Measurements from ENCODE around the gene CDK5R1. TPM values are rescaled to one million over a fixed set of nuclear protein-coding genes. Genes with fewer than 3 reads are reported as not detected.

Gene CDK5R1
- total and polyA plus RNA-seq, 2 donors (not counting 3 experiments of a cell fraction or from before 2014, with no cell fraction given): 1.6 to 3.9 TPM

GRCh38 chr17:32520737-32521404 is 34.1 kb downstream of the CDK5R1 start:
- H2AFZ ChIP-seq (ENCODE audit: low read depth, low read length): peak overlapping the region; percentile 3
- no peaks in the 10 kb centered on the region for H3K9me3 ChIP-seq (replicated peaks; ENCODE audit: control insufficient read depth, insufficient read depth, low read length)
- no peaks in the 10 kb centered on the region for H3K9me1 ChIP-seq (replicated peaks; ENCODE audit: control insufficient read depth, extremely low read depth, insufficient read depth, low read length)
- intact Hi-C loops (cut with micrococcal nuclease): loop anchor here (1.0 kb wide), 2 partner anchors 15 to 30 kb away; no protein-coding TSS in a partner anchor
- no peaks in the 10 kb centered on the region for H3K36me3 ChIP-seq (ENCODE audit: control insufficient read depth in 2 of 2, extremely low read depth in 1 of 2, insufficient read depth in 2 of 2, low read length in 2 of 2)
- dilution Hi-C loops (cut with MboI; ENCODE audit: extremely low pct_ligation_motif_present, low sequenced_read_pairs): no loop called here
- H3K27ac ChIP-seq (ENCODE audit: insufficient read depth, low read depth, low read length): peak overlapping the region; percentile 66
- CTCF ChIA-PET: interaction anchor here (0.6 kb wide), 2 partner anchors 92 to 347 kb away, joined by 3 read pairs; no protein-coding TSS in a partner anchor
- no peak overlapping the region for H3K9ac ChIP-seq (replicated peaks; ENCODE audit: extremely low read depth, insufficient read depth, low read length)
- FAIRE-seq (peak; percentile 8), DNase-seq (ENCODE audit: low read depth, low spot score) (no peak)
- BruUV-seq (replicated peaks): TSS peak; percentile 71
- POLR2A ChIA-PET: no interaction called here
- H3K4me2 ChIP-seq (ENCODE audit: insufficient read depth, low read length): peak overlapping the region; percentile 56
- no peaks in the 10 kb centered on the region for H4K20me1 ChIP-seq (replicated peaks; ENCODE audit: control insufficient read depth, extremely low read depth, insufficient read depth, low read length)
- peaks cover 19% of the 10 kb centered on the region for H3K4me1 ChIP-seq (ENCODE audit: control insufficient read depth, extremely low read depth, insufficient read depth, low read length)
- H3K79me2 ChIP-seq (ENCODE audit: control insufficient read depth, insufficient read depth, low read length): no peaks in the 10 kb centered on the region
- no peaks in the 10 kb centered on the region for H3K27me3 ChIP-seq (ENCODE audit: control insufficient read depth in 2 of 2, insufficient read depth in 2 of 2, low read length in 2 of 2)
- no peak overlapping the region for H3K4me3 ChIP-seq (replicated peaks in 1 of 3; ENCODE audit: insufficient read depth in 1 of 3, low read depth in 1 of 3, low read length in 3 of 3)
- TF ChIP-seq FOS (IDR thresholded peaks at IDR 0.05; ENCODE audit: borderline replicate concordance, insufficient read depth, low read length): no peak

GRCh38 chr17:32523017-32523680 is 36.4 kb downstream of the CDK5R1 start:
- ChIA-PET CTCF (no interaction called here), POLR2A (interaction anchor here (0.5 kb wide), 1 partner anchor 13 kb away, joined by 5 read pairs; no protein-coding TSS in a partner anchor)
- peaks cover 19% of the 10 kb centered on the region for H3K4me1 ChIP-seq (ENCODE audit: control insufficient read depth, extremely low read depth, insufficient read depth, low read length)
- H3K9me3 ChIP-seq (replicated peaks; ENCODE audit: control insufficient read depth, insufficient read depth, low read length): no peaks in the 10 kb centered on the region
- dilution Hi-C loops (cut with MboI; ENCODE audit: extremely low pct_ligation_motif_present, low sequenced_read_pairs) (no loop called here), intact Hi-C loops (cut with micrococcal nuclease) (no loop called here)
- H3K9me1 ChIP-seq (replicated peaks; ENCODE audit: control insufficient read depth, extremely low read depth, insufficient read depth, low read length): no peaks in the 10 kb centered on the region
- H3K27ac ChIP-seq (ENCODE audit: insufficient read depth, low read depth, low read length): no peak overlapping the region
- TF ChIP-seq MYC (IDR thresholded peaks at IDR 0.05; ENCODE audit: low read depth, low read length): no peak
- no peak for TF ChIP-seq FOS (IDR thresholded peaks at IDR 0.05; ENCODE audit: borderline replicate concordance, insufficient read depth, low read length)
- no peaks in the 10 kb centered on the region for H4K20me1 ChIP-seq (replicated peaks; ENCODE audit: control insufficient read depth, extremely low read depth, insufficient read depth, low read length)
- H3K9ac ChIP-seq (replicated peaks; ENCODE audit: extremely low read depth, insufficient read depth, low read length): no peak overlapping the region
- DNase-seq (ENCODE audit: low read depth, low spot score): no peak
- H3K4me2 ChIP-seq (ENCODE audit: insufficient read depth, low read length): no peak overlapping the region
- no peaks in the 10 kb centered on the region for H3K79me2 ChIP-seq (ENCODE audit: control insufficient read depth, insufficient read depth, low read length)
- H3K36me3 ChIP-seq (ENCODE audit: control insufficient read depth in 2 of 2, extremely low read depth in 1 of 2, insufficient read depth in 2 of 2, low read length in 2 of 2): no peaks in the 10 kb centered on the region
- no peaks in the 10 kb centered on the region for H3K27me3 ChIP-seq (ENCODE audit: control insufficient read depth in 2 of 2, insufficient read depth in 2 of 2, low read length in 2 of 2)
- no peak overlapping the region for H3K4me3 ChIP-seq (replicated peaks in 1 of 3; ENCODE audit: insufficient read depth in 1 of 3, low read depth in 1 of 3, low read length in 3 of 3)
- FAIRE-seq: no peak
- H2AFZ ChIP-seq (ENCODE audit: low read depth, low read length): no peak overlapping the region
- no TSS peak for BruUV-seq (replicated peaks)

Data from endothelial cell of umbilical vein (primary cell).